Measurements from ENCODE around the gene MSH3. TPM values are rescaled to one million over a fixed set of nuclear protein-coding genes. Genes with fewer than 3 reads are reported as not detected.

MSH3 gene
- total RNA-seq, 4 donors from 2014 or later = 11.0 to 15.0 (median 12.4) TPM

- no peak overlapping the region for H3K27ac ChIP-seq
- no peaks in the 10 kb centered on the region for H3K27me3 ChIP-seq
- H3K9me3 ChIP-seq = no peaks in the 10 kb centered on the region
- no peak for TF ChIP-seq POLR2A (IDR thresholded peaks at IDR 0.05)
- no peak for TF ChIP-seq POLR2AphosphoS5 (IDR thresholded peaks at IDR 0.05)
- no peak overlapping the region for H3K4me3 ChIP-seq
- peaks cover 4% of the 10 kb centered on the region for H3K36me3 ChIP-seq
- DNase-seq (ENCODE audit: low spot score in 2 of 2) = no peak
- 91% methylated on average over 1 of the region's 1 CpG for WGBS
- H3K4me1 ChIP-seq = no peaks in the 10 kb centered on the region
These were observed 101.8 kb downstream of the MSH3 start for GRCh38 chr5:80756292-80756691.

GRCh38 chr5:80757290-80757689 is 102.8 kb downstream of the MSH3 start:
- no peaks in the 10 kb centered on the region for H3K9me3 ChIP-seq
- H3K36me3 ChIP-seq = peaks cover 4% of the 10 kb centered on the region
- no peak overlapping the region for H3K27ac ChIP-seq
- H3K27me3 ChIP-seq = no peaks in the 10 kb centered on the region
- WGBS = 79% methylated on average over 1 of the region's 1 CpG
- H3K4me3 ChIP-seq = no peak overlapping the region
- no peaks in the 10 kb centered on the region for H3K4me1 ChIP-seq
- DNase-seq (ENCODE audit: low spot score in 2 of 2) = no peak
- TF ChIP-seq POLR2A (IDR thresholded peaks at IDR 0.05) (no peak), EP300 (IDR thresholded peaks at IDR 0.05) (no peak), CTCF (IDR thresholded peaks at IDR 0.05) (no peak), POLR2AphosphoS5 (IDR thresholded peaks at IDR 0.05) (no peak)

GRCh38 chr5:80759866-80760577 is 105.6 kb downstream of the MSH3 start:
- 97% methylated on average over 5 of the region's 5 CpGs for WGBS
- no peaks in the 10 kb centered on the region for H3K27me3 ChIP-seq
- no peak overlapping the region for H3K27ac ChIP-seq
- H3K36me3 ChIP-seq = peaks cover 4% of the 10 kb centered on the region
- DNase-seq (ENCODE audit: low spot score in 2 of 2) = no peak
- no peaks in the 10 kb centered on the region for H3K9me3 ChIP-seq
- TF ChIP-seq CTCF (IDR thresholded peaks at IDR 0.05) (no peak), POLR2AphosphoS5 (IDR thresholded peaks at IDR 0.05) (no peak), POLR2A (IDR thresholded peaks at IDR 0.05) (no peak)
- no peak overlapping the region for H3K4me3 ChIP-seq
- H3K4me1 ChIP-seq = no peaks in the 10 kb centered on the region

GRCh38 chr5:80760680-80761079 is 106.2 kb downstream of the MSH3 start:
- Histone ChIP-seq H3K36me3 (peaks cover 4% of the 10 kb centered on the region), H3K9me3 (no peaks in the 10 kb centered on the region), H3K4me1 (no peaks in the 10 kb centered on the region), H3K4me3 (no peak overlapping the region), H3K27me3 (no peaks in the 10 kb centered on the region), H3K27ac (no peak overlapping the region)
- 100% methylated on average over 1 of the region's 1 CpG for WGBS
- TF ChIP-seq POLR2A (IDR thresholded peaks at IDR 0.05) = no peak
- TF ChIP-seq EP300 (IDR thresholded peaks at IDR 0.05) = no peak
- no peak for TF ChIP-seq POLR2AphosphoS5 (IDR thresholded peaks at IDR 0.05)
- TF ChIP-seq CTCF (IDR thresholded peaks at IDR 0.05) = no peak
- DNase-seq (ENCODE audit: low spot score in 2 of 2) = no peak

- TF ChIP-seq CTCF (IDR thresholded peaks at IDR 0.05) = no peak
- no peak for TF ChIP-seq POLR2A (IDR thresholded peaks at IDR 0.05)
- no peak for TF ChIP-seq POLR2AphosphoS5 (IDR thresholded peaks at IDR 0.05)
- TF ChIP-seq EP300 (IDR thresholded peaks at IDR 0.05) = no peak
- H3K27me3 ChIP-seq = no peaks in the 10 kb centered on the region
- H3K36me3 ChIP-seq = peaks cover 4% of the 10 kb centered on the region
- WGBS = 92% methylated on average over 5 of the region's 5 CpGs
- no peak overlapping the region for H3K4me3 ChIP-seq
- H3K4me1 ChIP-seq = no peaks in the 10 kb centered on the region
- DNase-seq (ENCODE audit: low spot score in 2 of 2) = no peak
- H3K27ac ChIP-seq = no peak overlapping the region
- H3K9me3 ChIP-seq = no peaks in the 10 kb centered on the region
These were observed 106.7 kb downstream of the MSH3 start for GRCh38 chr5:80761176-80761575.

GRCh38 chr5:80761966-80762365 is 107.5 kb downstream of the MSH3 start:
- TF ChIP-seq EP300 (IDR thresholded peaks at IDR 0.05) (no peak), POLR2A (IDR thresholded peaks at IDR 0.05) (no peak), POLR2AphosphoS5 (IDR thresholded peaks at IDR 0.05) (no peak), CTCF (IDR thresholded peaks at IDR 0.05) (no peak)
- 41% methylated on average over 1 of the region's 1 CpG for WGBS

More at GRCh38 chr5:80761966-80762365, 107.5 kb downstream of the MSH3 start:
- no peaks in the 10 kb centered on the region for H3K4me1 ChIP-seq
- no peaks in the 10 kb centered on the region for H3K27me3 ChIP-seq
- DNase-seq (ENCODE audit: low spot score in 2 of 2) = no peak
- H3K9me3 ChIP-seq = no peaks in the 10 kb centered on the region
- H3K27ac ChIP-seq = no peak overlapping the region
- H3K4me3 ChIP-seq = no peak overlapping the region
- peaks cover 4% of the 10 kb centered on the region for H3K36me3 ChIP-seq

Data from suprapubic skin (tissue), 4 donors.